Kidney (tissue), 14 donors: ENCODE data around the gene YARS1. TPM values are rescaled to one million over a fixed set of nuclear protein-coding genes. Genes with fewer than 3 reads are reported as not detected.

Source experiments
- DNase-seq, 5 donors: peaks; one replicate each; pipeline ENCODE4 v3.0.0-alpha.2; 2013 to 2020
- FAIRE-seq: peaks from 2 replicates; lab custom pipeline; 2012; peaks lifted over from hg19 to GRCh38; lab: Jason Lieb, UNC
- H3K27ac ChIP-seq, 2 donors: one replicate each; pipeline ENCODE4 v1.7.0; 2013; ENCODE audit warnings: low read depth in 2 of 2, low read length in 2 of 2, inconsistent platforms in 1 of 2
- H3K27me3 ChIP-seq: one replicate; pipeline ENCODE4 v1.7.1; 2013; ENCODE audit warnings: low read length, inconsistent platforms; ENCODE audit not compliant: control insufficient read depth, insufficient read depth
- H3K36me3 ChIP-seq, 3 donors: one replicate each; pipeline versions ENCODE4 v1.7.0 to v1.7.1; 2013; ENCODE audit warnings: low read length in 3 of 3, control low read depth in 1 of 3, inconsistent platforms in 1 of 3; ENCODE audit not compliant: insufficient read depth in 3 of 3, control insufficient read depth in 2 of 3
- H3K4me1 ChIP-seq, 3 donors: one replicate each; pipeline versions ENCODE4 v1.7.0 to v1.7.1; 2013; ENCODE audit warnings: low read length in 3 of 3, inconsistent platforms in 1 of 3, low read depth in 1 of 3; ENCODE audit not compliant: control insufficient read depth in 2 of 3, insufficient read depth in 2 of 3
- H3K4me3 ChIP-seq, 3 donors: one replicate each; pipeline versions ENCODE4 v1.7.0 to v1.8.1; 2013; ENCODE audit warnings: low read length in 3 of 3, control low read depth in 1 of 3, inconsistent platforms in 1 of 3
- H3K9ac ChIP-seq, 3 donors: one replicate each; pipeline versions ENCODE4 v1.7.0 to v1.7.1; 2013; ENCODE audit warnings: low read length in 3 of 3, control low read depth in 1 of 3, inconsistent platforms in 1 of 3
- H3K9me3 ChIP-seq, 3 donors: one replicate each; pipeline versions ENCODE4 v1.7.0 to v1.7.1; 2013; ENCODE audit warnings: low read length in 3 of 3, control low read depth in 1 of 3, inconsistent platforms in 1 of 3; ENCODE audit not compliant: control insufficient read depth in 2 of 3, insufficient read depth in 1 of 3
- CTCF ChIP-seq: IDR thresholded peaks from 3 replicates; pipeline ENCODE4 v1.5.1; 2012; ENCODE audit warnings: mild to moderate bottlenecking, moderate library complexity, borderline replicate concordance; ENCODE audit not compliant: insufficient read depth; ENCODE audit errors: extremely low read depth
- intact Hi-C: fragments of 100-400 bp; cut with DNase I; formaldehyde crosslinking; loops from one replicate; pipeline ENCODE4 v1.11.1; 2022
- polyA plus RNA-seq: library from polyadenylated mRNA; stranded (reverse); fragments of 350-450 nt; fragmentation: Illumina TruSeq; extraction: RNeasy Lipid Tissue Mini Kit (QIAGEN cat#74804); gene quantifications from one replicate; pipeline ENCODE4 v1.2.3, GENCODE V29; 2014; ENCODE audit warnings: low read depth, low replicate concordance; ENCODE audit not compliant: insufficient read depth
- total RNA-seq: library from RNA; stranded (reverse); fragmentation: NEBNext Ultra II Directional; extraction: Animal tissue kit (Norgen Biotek cat#: 25700); gene quantifications from one replicate; pipeline ENCODE4 v1.2.1, GENCODE V29; 2021
- donor health status: control.
- donor health status: control.
- donor health status: control.
- donor health status: control.
- donor health status: control.
- donor health status: DM: yes; HTN: yes; CAD: no.
- donor health status: Normal renal cell carcinoma (clear cell type).

YARS1 gene
- total and polyA plus RNA-seq, 2 donors from 2014 or later: 24.8 to 86.1 TPM

- no peaks in the 10 kb centered on the region for H3K9me3 ChIP-seq
- no peak overlapping the region for H3K4me3 ChIP-seq
- H3K9ac ChIP-seq: no peak overlapping the region
- no peak for FAIRE-seq
- TF ChIP-seq CTCF: no peak
- peaks cover 0 to 3% (median 0%) of the 10 kb centered on the region in 3 donors for H3K4me1 ChIP-seq
- H3K27ac ChIP-seq: no peak overlapping the region
- no peaks in the 10 kb centered on the region for H3K27me3 ChIP-seq
- H3K36me3 ChIP-seq: peaks cover 0 to 11% (median 3%) of the 10 kb centered on the region in 3 donors
- intact Hi-C loops: no loop called here
- no peak for DNase-seq
Measured at GRCh38 chr1:32811917-32812316, 5.2 kb downstream of the YARS1 start.

- H3K4me3 ChIP-seq: no peak overlapping the region
- TF ChIP-seq CTCF: no peak
- H3K9ac ChIP-seq: no peak overlapping the region
- intact Hi-C loops: no loop called here
- H3K27ac ChIP-seq: no peak overlapping the region
- H3K9me3 ChIP-seq: no peaks in the 10 kb centered on the region
- no peak for DNase-seq
- no peak for FAIRE-seq
- H3K4me1 ChIP-seq: peaks cover 0 to 3% (median 0%) of the 10 kb centered on the region in 3 donors
- H3K27me3 ChIP-seq: no peaks in the 10 kb centered on the region
- peaks cover 0 to 11% (median 8%) of the 10 kb centered on the region in 3 donors for H3K36me3 ChIP-seq
Measured at GRCh38 chr1:32811265-32811664, 5.9 kb downstream of the YARS1 start.

GRCh38 chr1:32810358-32810757 lies 6.8 kb downstream of the YARS1 start:
- no peak for TF ChIP-seq CTCF
- peaks cover 0 to 11% (median 10%) of the 10 kb centered on the region in 3 donors for H3K36me3 ChIP-seq

GRCh38 chr1:32808580-32808979 lies 8.6 kb downstream of the YARS1 start:
- Histone ChIP-seq H3K9ac (no peak overlapping the region), H3K27me3 (no peaks in the 10 kb centered on the region), H3K4me3 (no peak overlapping the region), H3K27ac (no peak overlapping the region), H3K36me3 (peaks cover 0 to 11% (median 10%) of the 10 kb centered on the region in 3 donors), H3K4me1 (no peaks in the 10 kb centered on the region), H3K9me3 (no peaks in the 10 kb centered on the region)
- TF ChIP-seq CTCF: no peak
- no peak for FAIRE-seq
- no peak for DNase-seq
- intact Hi-C loops: no loop called here

More at GRCh38 chr1:32810358-32810757, 6.8 kb downstream of the YARS1 start:
- Histone ChIP-seq H3K27ac (no peak overlapping the region), H3K27me3 (no peaks in the 10 kb centered on the region), H3K9me3 (no peaks in the 10 kb centered on the region), H3K4me1 (no peaks in the 10 kb centered on the region), H3K9ac (no peak overlapping the region), H3K4me3 (no peak overlapping the region)
- DNase-seq (no peak), FAIRE-seq (no peak)
- intact Hi-C loops: no loop called here
